ENCODE data around the gene BACH2. TPM values are rescaled to one million over a fixed set of nuclear protein-coding genes. Genes with fewer than 3 reads are reported as not detected.

BACH2 gene
- polyA plus RNA-seq, 1 donor (not counting 4 experiments of a cell fraction or from before 2014, with no cell fraction given): 0.50 TPM

- Histone ChIP-seq H3K9me3 (ENCODE audit: control insufficient read depth, low read depth, low read length) (no peaks in the 10 kb centered on the region), H3K27me3 (ENCODE audit: control insufficient read depth, extremely low read depth, insufficient read depth, low read length) (no peaks in the 10 kb centered on the region), H3K9ac (ENCODE audit: control insufficient read depth, extremely low read depth, insufficient read depth, low read length) (no peak overlapping the region), H3K4me1 (ENCODE audit: control insufficient read depth, extremely low read depth, insufficient read depth, low read length) (peaks cover 6% of the 10 kb centered on the region), H3K4me2 (ENCODE audit: control insufficient read depth, extremely low read depth, insufficient read depth, low read depth, low read length) (no peak overlapping the region), H3K4me3 (ENCODE audit: control insufficient read depth in 2 of 3, extremely low read depth in 1 of 3, insufficient read depth in 2 of 3, low read depth in 1 of 3, low read length in 3 of 3) (no peak overlapping the region), H2AFZ (ENCODE audit: control insufficient read depth, low read length) (no peak overlapping the region), H3K9me1 (ENCODE audit: control insufficient read depth, extremely low read depth, insufficient read depth, low read length) (no peaks in the 10 kb centered on the region), H3K79me2 (ENCODE audit: control insufficient read depth, insufficient read depth, low read length) (no peaks in the 10 kb centered on the region), H3K36me3 (ENCODE audit: control insufficient read depth in 2 of 2, extremely low read depth in 1 of 2, insufficient read depth in 2 of 2, low read length in 2 of 2) (no peaks in the 10 kb centered on the region), H3K27ac (ENCODE audit: control insufficient read depth, insufficient read depth, low read length) (no peak overlapping the region), H4K20me1 (ENCODE audit: control insufficient read depth, extremely low read depth, insufficient read depth, low read length) (no peaks in the 10 kb centered on the region)
- no peak for DNase-seq (ENCODE audit: low read depth, low spot score)
- peak; percentile 34 to 38 (median 35) for TF ChIP-seq CTCF (optimal IDR thresholded peaks at IDR 0.05 in 1 of 3, IDR thresholded peaks at IDR 0.05 in 1 of 3, conservative IDR thresholded peaks at IDR 0.05 in 1 of 3; ENCODE audit: extremely low read depth in 1 of 3, insufficient read depth in 2 of 3, low read length in 3 of 3)
- no peak for TF ChIP-seq EZH2 (IDR thresholded peaks at IDR 0.05; ENCODE audit: low read length)
- no peak for FAIRE-seq
- dilution Hi-C loops (cut with MboI; ENCODE audit: extremely low pct_ligation_motif_present, low sequenced_read_pairs): no loop called here
Observed at GRCh38 chr6:89944826-89945407, 351.7 kb downstream of the BACH2 start.

GRCh38 chr6:89944181-89944755 lies 352.4 kb downstream of the BACH2 start:
- no peaks in the 10 kb centered on the region for H3K27me3 ChIP-seq (ENCODE audit: control insufficient read depth, extremely low read depth, insufficient read depth, low read length)
- H3K9me1 ChIP-seq (ENCODE audit: control insufficient read depth, extremely low read depth, insufficient read depth, low read length): no peaks in the 10 kb centered on the region
- no peaks in the 10 kb centered on the region for H4K20me1 ChIP-seq (ENCODE audit: control insufficient read depth, extremely low read depth, insufficient read depth, low read length)
- H3K4me3 ChIP-seq (ENCODE audit: control insufficient read depth in 2 of 3, extremely low read depth in 1 of 3, insufficient read depth in 2 of 3, low read depth in 1 of 3, low read length in 3 of 3): no peak overlapping the region
- dilution Hi-C loops (cut with MboI; ENCODE audit: extremely low pct_ligation_motif_present, low sequenced_read_pairs): no loop called here
- no peak for DNase-seq (ENCODE audit: low read depth, low spot score)
- no peak overlapping the region for H3K9ac ChIP-seq (ENCODE audit: control insufficient read depth, extremely low read depth, insufficient read depth, low read length)
- H3K79me2 ChIP-seq (ENCODE audit: control insufficient read depth, insufficient read depth, low read length): no peaks in the 10 kb centered on the region
- peaks cover 6% of the 10 kb centered on the region for H3K4me1 ChIP-seq (ENCODE audit: control insufficient read depth, extremely low read depth, insufficient read depth, low read length)
- no peak overlapping the region for H3K4me2 ChIP-seq (ENCODE audit: control insufficient read depth, extremely low read depth, insufficient read depth, low read depth, low read length)
- no peak overlapping the region for H2AFZ ChIP-seq (ENCODE audit: control insufficient read depth, low read length)
- no peak for TF ChIP-seq EZH2 (IDR thresholded peaks at IDR 0.05; ENCODE audit: low read length)
- no peak for TF ChIP-seq CTCF (optimal IDR thresholded peaks at IDR 0.05 in 1 of 3, IDR thresholded peaks at IDR 0.05 in 1 of 3, conservative IDR thresholded peaks at IDR 0.05 in 1 of 3; ENCODE audit: extremely low read depth in 1 of 3, insufficient read depth in 2 of 3, low read length in 3 of 3)
- no peak for FAIRE-seq
- no peaks in the 10 kb centered on the region for H3K36me3 ChIP-seq (ENCODE audit: control insufficient read depth in 2 of 2, extremely low read depth in 1 of 2, insufficient read depth in 2 of 2, low read length in 2 of 2)
- no peak overlapping the region for H3K27ac ChIP-seq (ENCODE audit: control insufficient read depth, insufficient read depth, low read length)
- H3K9me3 ChIP-seq (ENCODE audit: control insufficient read depth, low read depth, low read length): no peaks in the 10 kb centered on the region

Measured in keratinocyte (primary cell).